Limb (tissue), 2 donors: ENCODE measurements around the gene LYRM7.
"Not testable (repeated sequence)": the region's sequence is repeated elsewhere in the genome, so short reads cannot be mapped to it uniquely, and the experiment has no call there.

Experiments
- DNase-seq, 2 donors: peaks; one replicate each; pipeline ENCODE4 v3.0.0-alpha.2; 2016; ENCODE audit errors: extremely low spot score in 2 of 2

Gene LYRM7

GRCh38 chr5:131180407-131180806, 9.7 kb downstream of the LYRM7 start:
- no peak for DNase-seq

DNA sequence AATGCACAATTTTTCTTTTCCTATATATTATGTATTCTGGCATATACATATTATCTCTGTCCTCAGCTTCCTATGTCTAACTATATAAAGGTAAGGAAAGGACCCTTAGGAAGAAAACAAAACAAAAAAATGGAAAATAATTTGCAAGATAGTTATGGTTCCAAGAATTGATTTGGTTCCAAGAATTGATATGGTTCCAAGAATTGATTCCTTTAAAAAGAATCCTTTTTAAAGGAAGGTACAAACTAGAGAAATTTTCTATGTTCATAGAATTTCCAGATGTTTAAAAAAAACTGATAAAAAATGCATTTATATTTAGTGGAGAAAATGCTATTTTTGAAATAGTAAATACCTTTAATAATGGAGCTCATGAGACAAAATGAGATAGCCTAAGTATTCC, 12.1 kb downstream of the LYRM7 start:
- DNase-seq, result no peak

DNA sequence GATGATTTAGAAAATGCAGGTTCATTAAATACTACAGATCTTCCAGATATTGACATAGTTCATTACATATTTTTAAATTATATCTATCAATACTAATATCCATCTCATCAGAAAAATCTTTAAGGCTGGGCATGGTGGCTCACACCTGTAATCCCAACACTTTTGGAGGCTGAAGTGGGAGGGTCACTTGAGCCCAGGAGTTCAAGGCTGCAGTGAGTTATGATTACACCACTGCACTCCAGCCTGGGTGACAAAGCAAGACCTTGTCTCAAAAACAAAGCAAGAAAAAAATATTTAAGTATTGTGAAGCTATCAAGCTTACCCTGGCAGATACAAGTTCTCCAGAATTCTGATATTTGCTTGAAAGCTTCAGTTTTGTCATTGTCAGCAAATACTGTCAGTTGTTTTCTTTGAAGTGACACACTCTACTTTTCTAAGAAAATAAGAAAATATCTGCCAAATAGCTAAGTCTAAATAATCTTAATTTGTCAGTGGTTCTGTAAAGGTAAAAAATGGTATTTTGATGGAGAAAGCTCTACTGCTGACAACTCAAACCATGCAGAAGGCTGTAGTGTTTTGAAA, 14.9 kb downstream of the LYRM7 start:
- DNase-seq, result no peak

DNA sequence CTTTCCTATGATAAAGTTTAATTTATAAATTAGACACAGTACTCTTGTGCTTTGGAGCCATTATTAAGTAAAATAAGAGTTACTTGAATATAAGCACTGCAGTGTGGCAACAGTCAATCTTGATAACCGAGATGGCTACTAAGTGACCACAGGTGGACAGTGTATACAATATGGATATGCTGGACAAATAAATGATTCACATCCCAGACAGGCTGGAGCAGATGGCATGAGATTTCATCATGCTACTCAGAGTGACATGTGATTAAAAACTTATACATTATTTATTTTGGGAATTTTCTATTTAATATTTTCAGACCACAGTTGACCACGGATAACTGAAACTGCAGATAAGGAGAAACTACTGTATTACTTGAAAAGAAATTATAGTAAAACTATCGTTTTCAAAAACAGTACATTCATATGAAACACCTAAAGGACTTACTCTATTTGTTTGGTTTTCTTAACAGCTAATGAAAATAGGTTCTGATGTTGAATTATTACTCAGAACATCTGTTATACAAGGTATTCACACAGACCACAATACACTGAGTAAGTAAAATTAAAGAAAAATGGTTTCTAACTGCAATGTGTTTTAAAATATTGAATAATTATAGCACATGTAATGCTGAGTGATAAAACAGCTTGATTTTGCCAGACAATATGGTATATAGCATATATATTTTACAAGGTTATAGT, 16.0 kb downstream of the LYRM7 start:
- DNase-seq, result no peak

DNA sequence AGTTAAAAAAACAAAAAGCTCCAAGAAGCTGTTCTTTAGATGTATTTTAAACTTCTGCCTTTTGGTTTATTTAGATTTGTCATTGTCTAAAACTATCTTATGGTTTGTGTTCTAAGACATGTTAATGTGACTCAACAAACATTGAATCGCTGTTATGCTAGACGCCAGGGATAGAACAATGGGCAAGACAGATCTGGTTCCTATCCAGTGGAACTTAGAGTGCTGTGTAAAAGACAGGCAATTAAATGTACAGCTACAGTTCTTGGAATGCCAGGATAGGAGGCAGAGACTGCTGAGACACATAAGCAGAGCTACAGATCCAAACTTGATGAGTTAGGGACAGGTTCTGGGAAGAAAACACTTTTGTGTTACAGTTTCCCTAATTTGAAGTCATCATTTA, 22.4 kb downstream of the LYRM7 start:
- DNase-seq, result no peak

DNA sequence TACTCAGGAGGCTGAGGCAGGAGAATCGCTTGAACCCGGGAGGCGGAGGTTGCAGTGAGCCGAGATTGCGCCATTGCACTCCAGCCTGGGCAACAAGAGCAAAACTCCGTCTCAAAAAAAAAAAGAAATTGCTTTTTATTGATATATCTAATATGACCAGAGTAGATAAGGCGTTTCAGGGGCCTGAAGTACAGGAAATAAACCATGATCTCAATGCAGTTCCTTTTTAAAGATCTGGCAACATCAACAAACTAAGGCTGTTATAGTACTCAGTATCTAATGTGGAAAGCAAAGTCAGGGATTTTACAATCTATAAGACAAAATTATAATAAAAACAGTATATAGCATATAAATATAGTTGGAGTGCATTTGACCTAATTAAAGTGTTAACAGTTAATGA, 23.2 kb downstream of the LYRM7 start:
- not testable (repeated sequence) for DNase-seq

GRCh38 chr5:131194725-131195124, 24.0 kb downstream of the LYRM7 start:
- no peak for DNase-seq

DNA sequence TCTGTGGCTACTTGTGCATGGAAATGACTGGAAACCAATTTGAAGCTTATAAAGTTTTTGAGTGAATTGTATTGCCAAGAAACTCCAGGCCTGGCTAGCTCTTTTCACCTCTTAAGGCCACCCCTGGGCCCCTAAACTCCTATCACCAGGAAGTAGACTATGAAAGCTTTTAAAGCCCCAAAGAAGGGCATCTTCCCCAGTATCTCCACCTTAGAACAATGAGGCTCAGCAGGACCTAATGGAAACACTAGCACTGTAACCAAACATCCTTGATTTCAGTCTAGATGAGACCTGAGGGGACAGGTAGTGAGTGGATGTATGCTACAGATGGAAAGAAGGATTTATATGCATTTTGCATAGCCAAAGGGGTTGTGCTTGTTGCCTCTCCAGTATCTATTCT, 25.0 kb downstream of the LYRM7 start:
- no peak for DNase-seq

- no peak for DNase-seq
These were observed 25.6 kb downstream of the LYRM7 start for GRCh38 chr5:131196331-131196730.

DNA sequence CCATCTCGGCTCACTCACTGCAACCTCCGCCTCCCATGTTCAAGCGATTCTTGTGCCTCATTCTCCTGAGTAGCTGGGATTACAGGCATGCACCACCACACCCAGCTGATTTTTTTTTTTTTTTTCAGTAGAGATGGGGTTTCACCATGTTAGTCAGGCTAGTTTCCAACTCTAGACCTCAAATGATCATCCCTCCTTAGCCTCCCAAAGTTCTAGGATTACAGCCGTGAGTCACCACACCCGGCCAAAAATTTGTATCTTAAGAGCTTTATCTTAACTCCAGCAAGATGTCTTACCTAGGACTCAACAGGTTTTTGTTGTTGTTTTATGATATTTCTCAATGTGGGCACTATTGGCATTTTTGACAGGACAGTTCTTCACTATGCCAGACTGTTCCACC, 27.9 kb downstream of the LYRM7 start:
- DNase-seq, result no peak

- no peak for DNase-seq
These were observed 29.8 kb downstream of the LYRM7 start for GRCh38 chr5:131200560-131200959.

DNA sequence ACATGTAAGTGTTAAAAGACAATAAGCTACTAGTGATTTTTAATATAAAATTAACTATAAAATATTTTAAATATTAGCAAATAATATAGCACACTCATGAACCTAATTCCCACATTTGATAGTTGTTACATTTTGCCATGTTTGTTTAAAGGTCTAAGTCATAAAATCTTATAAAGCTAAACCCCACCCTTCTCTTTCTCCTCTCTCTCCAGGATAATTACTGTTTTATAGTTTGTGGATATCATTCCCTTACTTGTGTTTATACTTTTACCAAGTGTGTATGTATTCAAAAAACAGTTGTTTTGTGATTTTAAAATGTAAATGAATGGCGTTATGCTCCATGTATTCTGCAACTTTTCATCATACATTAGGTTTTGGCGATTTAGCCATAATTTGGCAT, 34.2 kb downstream of the LYRM7 start:
- no peak for DNase-seq

DNA sequence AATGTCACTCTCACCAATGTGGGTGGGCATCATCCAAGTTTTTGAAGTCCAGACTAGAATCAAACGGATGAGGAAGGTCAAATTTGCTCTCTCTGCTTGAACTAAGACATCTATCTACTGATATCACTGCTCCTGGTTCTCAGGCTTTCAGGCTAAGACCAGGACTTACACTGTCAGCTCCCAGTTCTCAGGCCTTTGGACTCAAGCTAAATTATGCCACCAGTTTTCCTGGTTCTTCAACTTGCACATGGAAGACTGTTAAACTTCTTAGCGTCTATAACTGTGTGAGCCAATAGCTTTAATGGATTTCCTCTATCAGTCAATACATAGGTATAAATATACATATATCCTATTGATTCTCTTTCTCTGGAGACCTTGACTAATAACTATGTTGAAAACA, 35.3 kb downstream of the LYRM7 start:
- no peak for DNase-seq

DNA sequence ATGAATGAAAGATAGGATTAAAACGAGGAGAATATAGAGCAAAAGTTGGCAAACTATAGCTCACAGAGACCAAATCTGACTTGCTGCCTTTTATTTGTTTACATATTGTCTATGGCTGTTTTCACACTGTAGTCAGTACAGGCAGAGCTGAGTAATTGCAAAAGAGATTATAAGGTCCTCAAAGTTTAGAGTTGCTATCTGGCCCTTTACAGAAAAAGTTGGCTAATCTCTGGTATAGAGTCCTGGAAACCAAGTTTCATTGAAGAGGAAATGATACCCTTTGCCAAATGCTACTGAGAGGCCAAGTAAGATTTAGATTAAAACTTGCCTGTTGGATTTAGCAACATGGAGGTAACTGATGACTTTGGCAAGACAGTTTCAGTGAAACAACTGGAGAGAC, 36.0 kb downstream of the LYRM7 start:
- no peak for DNase-seq

DNA sequence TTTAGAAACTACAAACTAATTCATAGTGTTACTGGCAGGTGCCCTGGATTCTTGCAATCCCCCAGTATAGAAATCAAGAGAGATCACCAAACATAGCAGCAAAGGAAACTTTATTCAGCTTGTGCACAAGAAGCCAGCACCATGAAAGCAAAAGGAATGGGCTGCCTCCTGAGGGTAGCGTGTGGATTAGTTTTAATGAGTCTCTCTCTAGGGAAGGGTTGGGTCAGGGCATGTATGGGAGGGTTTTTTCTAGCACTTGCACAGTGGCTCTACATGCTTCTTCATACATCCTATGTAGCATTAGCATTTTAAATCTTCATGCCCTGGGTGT, 38.4 kb downstream of the LYRM7 start:
- no peak for DNase-seq

DNA sequence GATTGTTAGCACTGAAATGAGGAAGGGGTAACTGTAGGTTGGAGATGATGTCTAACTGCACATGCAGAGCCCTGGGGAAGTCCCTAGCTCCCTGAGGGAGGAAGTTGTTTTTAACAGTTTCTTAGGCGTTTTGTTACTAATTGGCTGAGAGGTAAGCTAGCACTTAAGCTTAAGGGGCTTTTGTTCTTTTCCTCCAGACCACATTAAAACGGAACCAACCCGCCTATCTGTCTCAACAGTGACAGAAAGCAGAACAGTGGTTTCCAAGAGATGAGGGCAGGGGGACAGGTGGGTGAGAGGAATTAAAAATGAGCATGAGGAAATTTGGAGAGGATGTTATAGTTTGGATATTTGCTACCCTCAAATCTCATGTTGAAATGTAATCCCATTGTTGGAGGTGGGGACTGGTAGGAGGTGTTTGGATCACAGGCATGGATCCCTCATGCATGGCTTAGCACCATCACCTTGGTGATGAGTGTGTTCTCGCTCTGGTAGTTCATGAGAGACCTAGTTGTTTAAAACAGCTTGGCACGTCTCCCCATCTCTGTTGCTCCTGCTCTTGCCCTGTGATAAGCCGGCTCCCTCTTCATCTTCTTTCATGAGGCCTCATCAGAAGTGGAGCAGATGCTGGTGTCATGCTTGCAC, 38.9 kb downstream of the LYRM7 start:
- no peak for DNase-seq

- no peak for DNase-seq
These were observed 39.4 kb downstream of the LYRM7 start for GRCh38 chr5:131210151-131210510.

- no peak for DNase-seq
These were observed 40.9 kb downstream of the LYRM7 start for GRCh38 chr5:131211669-131212068.

- DNase-seq, result no peak
These were observed 41.8 kb downstream of the LYRM7 start for GRCh38 chr5:131212471-131213021.

DNA sequence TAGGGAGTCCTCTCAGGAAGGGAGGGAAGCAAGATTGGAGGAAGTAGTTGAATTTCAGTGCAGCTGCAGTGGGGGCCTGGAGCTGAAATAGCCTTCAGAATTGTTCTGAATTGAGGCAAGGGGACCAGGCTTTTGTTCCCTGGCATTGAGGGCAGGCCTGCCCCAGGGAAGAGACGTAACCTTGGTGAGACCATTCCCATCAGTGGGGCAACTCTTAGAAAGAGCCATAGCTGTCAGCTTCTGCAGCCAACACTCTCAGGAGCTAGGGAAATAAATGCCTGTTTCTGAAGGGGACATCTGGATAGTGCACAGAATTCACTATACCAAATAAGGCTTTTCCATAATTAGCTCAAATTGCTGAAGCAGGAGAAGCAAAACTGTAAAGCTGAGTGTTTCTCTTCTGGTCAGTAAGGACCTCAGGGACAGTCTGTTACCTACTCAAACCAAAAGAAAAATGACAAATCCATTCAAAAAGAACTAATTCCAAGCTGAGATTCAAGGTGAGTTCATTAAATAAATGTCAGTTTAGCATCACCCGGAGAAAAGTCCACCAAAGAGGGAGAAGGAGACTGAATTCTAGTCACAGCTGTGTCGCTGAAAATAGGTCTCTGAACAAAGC, 44.0 kb downstream of the LYRM7 start:
- DNase-seq, result no peak

DNA sequence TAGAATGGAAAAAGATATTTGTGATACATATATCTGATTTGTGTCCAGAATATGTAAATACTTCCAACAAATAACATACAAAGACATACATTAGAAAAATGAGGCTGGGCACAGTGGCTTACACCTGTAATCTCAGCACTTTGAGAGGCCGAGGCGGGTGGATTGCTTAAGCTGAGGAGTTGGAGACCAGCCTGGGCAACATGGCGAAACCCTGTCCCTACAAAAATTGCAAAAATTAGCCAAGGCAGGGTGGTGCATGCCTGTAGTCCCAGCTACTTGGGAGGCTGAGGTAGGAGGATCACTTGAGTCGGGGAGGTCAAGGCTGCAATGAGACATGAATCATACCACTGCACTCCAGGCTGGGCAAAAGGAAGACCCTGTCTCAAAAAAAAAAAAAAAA, 47.0 kb downstream of the LYRM7 start:
- DNase-seq, result no peak

DNA sequence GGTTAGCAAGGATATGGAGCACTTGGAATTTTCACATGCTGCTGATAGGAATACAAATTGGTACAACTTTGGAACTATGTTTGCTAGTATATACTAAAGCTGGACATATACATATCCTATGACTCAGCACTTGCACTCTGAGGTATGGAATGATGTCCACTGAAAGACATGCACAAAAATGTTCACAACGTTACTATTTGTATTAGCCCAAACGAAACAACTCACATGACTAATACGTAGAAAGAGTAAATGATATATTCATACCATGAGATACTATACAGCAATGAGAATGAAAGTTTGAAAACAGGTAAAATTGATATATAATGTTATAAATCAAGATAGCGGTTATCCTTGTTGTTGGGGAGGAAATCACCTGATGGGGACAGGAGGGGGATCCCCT, 47.6 kb downstream of the LYRM7 start:
- DNase-seq, result no peak

- DNase-seq, result no peak
These were observed 49.8 kb downstream of the LYRM7 start for GRCh38 chr5:131220566-131220965.
